HuH-7 (cell line): ENCODE results near the gene KCNN3.

ENCODE experiments used
- DNase-seq: peaks from one replicate; pipeline ENCODE4 v3.0.0; 2011; ENCODE audit warnings: low spot score

KCNN3 gene

GRCh38 chr1:154659823-154660592, 210.1 kb downstream of the KCNN3 start:
- no peak for DNase-seq

GRCh38 chr1:154657556-154657955, 212.5 kb downstream of the KCNN3 start:
- DNase-seq: no peak

- no peak for DNase-seq
These were observed 217.2 kb downstream of the KCNN3 start for GRCh38 chr1:154652893-154653292.
